ENCODE results near the gene SKA3.

DNA sequence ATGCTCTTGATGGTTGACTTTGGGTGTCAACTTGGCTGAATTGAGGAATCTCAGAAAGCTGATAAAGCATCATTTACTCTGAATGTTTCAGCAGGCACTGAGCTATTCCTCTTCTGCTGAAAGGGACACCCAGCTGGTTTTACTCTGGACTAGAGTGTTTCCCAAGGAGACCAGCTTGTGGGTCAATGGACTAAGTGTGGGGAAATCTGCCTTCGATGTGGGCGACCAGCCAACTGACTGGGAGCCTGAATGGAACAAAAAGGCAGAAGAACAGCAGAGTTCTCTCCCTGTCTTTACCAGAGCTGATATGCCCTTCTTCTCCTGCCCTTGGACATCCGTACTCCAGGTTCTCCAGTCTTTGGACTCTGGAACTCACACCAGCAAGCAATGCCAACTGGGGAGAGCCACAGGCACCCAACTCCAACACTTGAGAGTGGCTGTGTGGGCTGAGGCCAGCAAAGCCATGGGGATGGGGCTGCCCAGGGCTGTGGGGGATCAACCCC lies 32.4 kb upstream of the SKA3 start:
- TF ChIP-seq, protein P1, sequence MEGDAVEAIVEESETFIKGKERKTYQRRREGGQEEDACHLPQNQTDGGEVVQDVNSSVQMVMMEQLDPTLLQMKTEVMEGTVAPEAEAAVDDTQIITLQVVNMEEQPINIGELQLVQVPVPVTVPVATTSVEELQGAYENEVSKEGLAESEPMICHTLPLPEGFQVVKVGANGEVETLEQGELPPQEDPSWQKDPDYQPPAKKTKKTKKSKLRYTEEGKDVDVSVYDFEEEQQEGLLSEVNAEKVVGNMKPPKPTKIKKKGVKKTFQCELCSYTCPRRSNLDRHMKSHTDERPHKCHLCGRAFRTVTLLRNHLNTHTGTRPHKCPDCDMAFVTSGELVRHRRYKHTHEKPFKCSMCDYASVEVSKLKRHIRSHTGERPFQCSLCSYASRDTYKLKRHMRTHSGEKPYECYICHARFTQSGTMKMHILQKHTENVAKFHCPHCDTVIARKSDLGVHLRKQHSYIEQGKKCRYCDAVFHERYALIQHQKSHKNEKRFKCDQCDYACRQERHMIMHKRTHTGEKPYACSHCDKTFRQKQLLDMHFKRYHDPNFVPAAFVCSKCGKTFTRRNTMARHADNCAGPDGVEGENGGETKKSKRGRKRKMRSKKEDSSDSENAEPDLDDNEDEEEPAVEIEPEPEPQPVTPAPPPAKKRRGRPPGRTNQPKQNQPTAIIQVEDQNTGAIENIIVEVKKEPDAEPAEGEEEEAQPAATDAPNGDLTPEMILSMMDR (IDR thresholded peaks at IDR 0.05): no peak
- TF ChIP-seq POLR2A (IDR thresholded peaks at IDR 0.05): no peak

Data from heart left ventricle (tissue), 13 donors.